ENCODE data around the gene DIP2C. TPM values are rescaled to one million over a fixed set of nuclear protein-coding genes. Genes with fewer than 3 reads are reported as not detected.
A peak's percentile ranks its signal among the peaks of the same experiment; 100 is the strongest.

The DIP2C gene
- total RNA-seq, 2 donors from 2014 or later = 9.6 to 11.9 TPM

GRCh38 chr10:227014-227413 lies 462.5 kb downstream of the DIP2C start:
- no peak overlapping the region for H3K27ac ChIP-seq
- ATAC-seq (no peak), DNase-seq (no peak)
- H3K4me3 ChIP-seq = no peak overlapping the region
- TF ChIP-seq CTCF (IDR thresholded peaks at IDR 0.05) (no peak), POLR2A (IDR thresholded peaks at IDR 0.05) (no peak)
- no peaks in the 10 kb centered on the region for H3K4me1 ChIP-seq
- intact Hi-C loops (cut with DNase I) = no loop called here
- no peaks in the 10 kb centered on the region for H3K36me3 ChIP-seq (replicated peaks in 1 of 2; ENCODE audit: insufficient read depth in 1 of 2, low read depth in 2 of 2)
- no peaks in the 10 kb centered on the region for H3K9me3 ChIP-seq
- 61 to 68% methylated on average over 2 of the region's 2 CpGs for WGBS, 2 donors
- no peaks in the 10 kb centered on the region for H3K27me3 ChIP-seq

GRCh38 chr10:226018-226417 lies 463.4 kb downstream of the DIP2C start:
- intact Hi-C loops (cut with DNase I) = no loop called here
- no peaks in the 10 kb centered on the region for H3K4me1 ChIP-seq
- DNase-seq = no peak
- TF ChIP-seq POLR2A (IDR thresholded peaks at IDR 0.05) (no peak), CTCF (IDR thresholded peaks at IDR 0.05) (no peak)
- no peak overlapping the region for H3K27ac ChIP-seq
- no peak overlapping the region for H3K4me3 ChIP-seq
- ATAC-seq = no peak
- 96 to 97% methylated on average over 2 of the region's 2 CpGs for WGBS, 2 donors
- no peaks in the 10 kb centered on the region for H3K27me3 ChIP-seq
- no peaks in the 10 kb centered on the region for H3K9me3 ChIP-seq
- no peaks in the 10 kb centered on the region for H3K36me3 ChIP-seq (replicated peaks in 1 of 2; ENCODE audit: insufficient read depth in 1 of 2, low read depth in 2 of 2)

- H3K36me3 ChIP-seq (replicated peaks in 1 of 2; ENCODE audit: insufficient read depth in 1 of 2, low read depth in 2 of 2) = no peaks in the 10 kb centered on the region
- DNase-seq (no peak), ATAC-seq (no peak)
- intact Hi-C loops (cut with DNase I) = no loop called here
- no peaks in the 10 kb centered on the region for H3K9me3 ChIP-seq
- no peaks in the 10 kb centered on the region for H3K4me1 ChIP-seq
- TF ChIP-seq CTCF (IDR thresholded peaks at IDR 0.05) (no peak), POLR2A (IDR thresholded peaks at IDR 0.05) (no peak)
- no peaks in the 10 kb centered on the region for H3K27me3 ChIP-seq
- WGBS, 2 donors = 48 to 52% methylated on average over 3 of the region's 3 CpGs
- H3K27ac ChIP-seq = no peak overlapping the region
- no peak overlapping the region for H3K4me3 ChIP-seq
Observed at GRCh38 chr10:224571-224970, 464.9 kb downstream of the DIP2C start.

Small RNA genes within 50 kb of the gene (microRNA-seq; reads per million reads assigned to microRNA genes)
- gene MIR5699 (ENCODE audit: borderline number of aligned reads in 2 of 2, borderline replicate concordance in 2 of 2) = 2.2 to 3.3 reads per million in 2 donors

Small RNA genes within 50 kb of the gene (small RNA-seq; reads per million reads assigned to genes)
- gene MIR5699 (not detected), gene RN7SL754P (not detected), gene RNA5SP298 (0.47 reads per million, percentile 1 among the genes with 10 or more reads in this experiment)

Other genes starting within 250 kb of the DIP2C start
- gene LARP4B, start 242.0 kb upstream of the DIP2C start, total RNA-seq = 10 to 100 TPM; 41.0 to 61.6 TPM